ENCODE data around the gene TCF7L1.

TCF7L1 gene

DNA sequence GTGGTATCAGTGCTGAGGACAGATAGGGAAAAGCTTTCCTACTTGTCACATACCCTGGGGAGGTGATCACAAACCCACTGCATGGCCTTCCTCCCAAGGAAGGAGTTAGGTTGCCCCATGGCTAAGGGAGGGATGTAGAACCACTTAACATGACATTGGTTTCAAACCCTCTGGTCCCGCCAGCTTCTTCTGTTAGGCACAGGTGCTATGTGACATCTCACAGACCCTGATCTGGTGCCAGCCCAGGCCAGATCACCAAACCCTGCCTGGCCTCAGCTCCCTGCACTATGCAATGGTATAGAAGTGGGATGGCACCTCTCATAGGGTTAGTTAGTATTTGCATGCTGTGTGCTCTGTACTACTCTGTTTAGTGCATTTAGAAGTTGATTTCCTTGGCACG is 58.0 kb downstream of the TCF7L1 start:
- no peak for ATAC-seq
- TF ChIP-seq ZFP3 (CRISPR knock-in tag; IDR thresholded peaks at IDR 0.05), result no peak
- TF ChIP-seq GLIS3 (CRISPR knock-in tag; IDR thresholded peaks at IDR 0.05), result no peak
- TF ChIP-seq, protein P1, sequence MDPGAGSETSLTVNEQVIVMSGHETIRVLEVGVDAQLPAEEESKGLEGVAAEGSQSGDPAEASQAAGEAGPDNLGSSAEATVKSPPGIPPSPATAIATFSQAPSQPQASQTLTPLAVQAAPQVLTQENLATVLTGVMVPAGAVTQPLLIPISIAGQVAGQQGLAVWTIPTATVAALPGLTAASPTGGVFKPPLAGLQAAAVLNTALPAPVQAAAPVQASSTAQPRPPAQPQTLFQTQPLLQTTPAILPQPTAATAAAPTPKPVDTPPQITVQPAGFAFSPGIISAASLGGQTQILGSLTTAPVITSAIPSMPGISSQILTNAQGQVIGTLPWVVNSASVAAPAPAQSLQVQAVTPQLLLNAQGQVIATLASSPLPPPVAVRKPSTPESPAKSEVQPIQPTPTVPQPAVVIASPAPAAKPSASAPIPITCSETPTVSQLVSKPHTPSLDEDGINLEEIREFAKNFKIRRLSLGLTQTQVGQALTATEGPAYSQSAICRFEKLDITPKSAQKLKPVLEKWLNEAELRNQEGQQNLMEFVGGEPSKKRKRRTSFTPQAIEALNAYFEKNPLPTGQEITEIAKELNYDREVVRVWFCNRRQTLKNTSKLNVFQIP (CRISPR knock-in tag; IDR thresholded peaks at IDR 0.05; ENCODE audit: borderline replicate concordance, low read depth), result no peak
- TF ChIP-seq ESRRG (CRISPR knock-in tag; IDR thresholded peaks at IDR 0.05), result no peak
- TF ChIP-seq, protein P2, sequence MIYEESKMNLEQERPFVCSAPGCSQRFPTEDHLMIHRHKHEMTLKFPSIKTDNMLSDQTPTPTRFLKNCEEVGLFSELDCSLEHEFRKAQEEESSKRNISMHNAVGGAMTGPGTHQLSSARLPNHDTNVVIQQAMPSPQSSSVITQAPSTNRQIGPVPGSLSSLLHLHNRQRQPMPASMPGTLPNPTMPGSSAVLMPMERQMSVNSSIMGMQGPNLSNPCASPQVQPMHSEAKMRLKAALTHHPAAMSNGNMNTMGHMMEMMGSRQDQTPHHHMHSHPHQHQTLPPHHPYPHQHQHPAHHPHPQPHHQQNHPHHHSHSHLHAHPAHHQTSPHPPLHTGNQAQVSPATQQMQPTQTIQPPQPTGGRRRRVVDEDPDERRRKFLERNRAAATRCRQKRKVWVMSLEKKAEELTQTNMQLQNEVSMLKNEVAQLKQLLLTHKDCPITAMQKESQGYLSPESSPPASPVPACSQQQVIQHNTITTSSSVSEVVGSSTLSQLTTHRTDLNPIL (CRISPR knock-in tag; IDR thresholded peaks at IDR 0.05; ENCODE audit: low read depth), result no peak
- no peak for TF ChIP-seq ZFP30 (CRISPR knock-in tag; IDR thresholded peaks at IDR 0.05)
- TF ChIP-seq, protein P3, sequence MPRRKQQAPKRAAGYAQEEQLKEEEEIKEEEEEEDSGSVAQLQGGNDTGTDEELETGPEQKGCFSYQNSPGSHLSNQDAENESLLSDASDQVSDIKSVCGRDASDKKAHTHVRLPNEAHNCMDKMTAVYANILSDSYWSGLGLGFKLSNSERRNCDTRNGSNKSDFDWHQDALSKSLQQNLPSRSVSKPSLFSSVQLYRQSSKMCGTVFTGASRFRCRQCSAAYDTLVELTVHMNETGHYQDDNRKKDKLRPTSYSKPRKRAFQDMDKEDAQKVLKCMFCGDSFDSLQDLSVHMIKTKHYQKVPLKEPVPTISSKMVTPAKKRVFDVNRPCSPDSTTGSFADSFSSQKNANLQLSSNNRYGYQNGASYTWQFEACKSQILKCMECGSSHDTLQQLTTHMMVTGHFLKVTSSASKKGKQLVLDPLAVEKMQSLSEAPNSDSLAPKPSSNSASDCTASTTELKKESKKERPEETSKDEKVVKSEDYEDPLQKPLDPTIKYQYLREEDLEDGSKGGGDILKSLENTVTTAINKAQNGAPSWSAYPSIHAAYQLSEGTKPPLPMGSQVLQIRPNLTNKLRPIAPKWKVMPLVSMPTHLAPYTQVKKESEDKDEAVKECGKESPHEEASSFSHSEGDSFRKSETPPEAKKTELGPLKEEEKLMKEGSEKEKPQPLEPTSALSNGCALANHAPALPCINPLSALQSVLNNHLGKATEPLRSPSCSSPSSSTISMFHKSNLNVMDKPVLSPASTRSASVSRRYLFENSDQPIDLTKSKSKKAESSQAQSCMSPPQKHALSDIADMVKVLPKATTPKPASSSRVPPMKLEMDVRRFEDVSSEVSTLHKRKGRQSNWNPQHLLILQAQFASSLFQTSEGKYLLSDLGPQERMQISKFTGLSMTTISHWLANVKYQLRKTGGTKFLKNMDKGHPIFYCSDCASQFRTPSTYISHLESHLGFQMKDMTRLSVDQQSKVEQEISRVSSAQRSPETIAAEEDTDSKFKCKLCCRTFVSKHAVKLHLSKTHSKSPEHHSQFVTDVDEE (CRISPR knock-in tag; IDR thresholded peaks at IDR 0.05), result no peak
- TF ChIP-seq ZNF70 (CRISPR knock-in tag; IDR thresholded peaks at IDR 0.05), result no peak
- no peak for TF ChIP-seq CSDC2 (CRISPR knock-in tag; IDR thresholded peaks at IDR 0.05)

DNA sequence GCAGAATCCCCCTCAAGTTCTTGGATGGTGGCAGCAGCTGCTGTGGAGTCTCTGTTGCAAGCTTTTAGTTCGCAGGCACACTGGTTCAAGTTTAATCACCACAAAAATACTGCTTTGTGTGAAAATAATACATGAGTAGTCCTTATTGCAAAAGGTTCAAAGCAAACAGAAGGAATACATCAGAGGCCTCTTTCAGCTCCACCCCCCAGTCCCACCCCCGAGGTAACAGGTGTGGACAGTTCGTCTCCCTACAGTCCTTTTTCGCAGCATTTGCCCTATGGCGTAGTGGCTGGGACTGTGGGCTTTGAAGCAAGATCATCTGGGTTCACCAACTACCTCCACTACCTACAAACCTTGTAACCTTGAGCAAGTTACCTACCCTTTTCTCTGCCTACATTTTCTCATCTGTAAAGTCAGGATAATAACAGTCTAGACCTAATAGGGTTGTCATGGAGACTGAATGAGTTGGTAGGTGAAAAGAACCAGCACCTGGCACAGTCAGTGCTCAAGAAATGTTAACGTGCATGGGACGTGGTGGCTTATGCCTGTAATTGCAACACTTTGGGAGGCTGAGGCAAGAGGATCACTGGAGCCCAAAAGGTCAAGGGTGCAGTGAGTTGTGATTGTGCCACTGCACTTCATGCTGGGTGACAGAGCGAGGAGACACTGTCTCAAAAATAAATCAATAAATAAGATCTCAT is 61.7 kb downstream of the TCF7L1 start:
- ATAC-seq, result no peak
- TF ChIP-seq PPARA (CRISPR knock-in tag; IDR thresholded peaks at IDR 0.05; ENCODE audit: borderline replicate concordance), result no peak
- TF ChIP-seq TCF4 (CRISPR knock-in tag; IDR thresholded peaks at IDR 0.05; ENCODE audit: borderline replicate concordance), result no peak
- no peak for TF ChIP-seq SNAI2 (CRISPR knock-in tag; IDR thresholded peaks at IDR 0.05)
- no peak for TF ChIP-seq CSDC2 (CRISPR knock-in tag; IDR thresholded peaks at IDR 0.05)
- no peak for TF ChIP-seq ZNF70 (CRISPR knock-in tag; IDR thresholded peaks at IDR 0.05)
- TF ChIP-seq TOX (CRISPR knock-in tag; IDR thresholded peaks at IDR 0.05; ENCODE audit: borderline replicate concordance), result no peak
- TF ChIP-seq GLIS3 (CRISPR knock-in tag; IDR thresholded peaks at IDR 0.05), result no peak
- TF ChIP-seq ESRRG (CRISPR knock-in tag; IDR thresholded peaks at IDR 0.05), result no peak
- TF ChIP-seq, protein P2 (CRISPR knock-in tag; IDR thresholded peaks at IDR 0.05; ENCODE audit: low read depth), result no peak
- no peak for TF ChIP-seq BACH2 (CRISPR knock-in tag; IDR thresholded peaks at IDR 0.05; ENCODE audit: borderline replicate concordance)
- no peak for TF ChIP-seq ZFP3 (CRISPR knock-in tag; IDR thresholded peaks at IDR 0.05)
- TF ChIP-seq, protein P4, sequence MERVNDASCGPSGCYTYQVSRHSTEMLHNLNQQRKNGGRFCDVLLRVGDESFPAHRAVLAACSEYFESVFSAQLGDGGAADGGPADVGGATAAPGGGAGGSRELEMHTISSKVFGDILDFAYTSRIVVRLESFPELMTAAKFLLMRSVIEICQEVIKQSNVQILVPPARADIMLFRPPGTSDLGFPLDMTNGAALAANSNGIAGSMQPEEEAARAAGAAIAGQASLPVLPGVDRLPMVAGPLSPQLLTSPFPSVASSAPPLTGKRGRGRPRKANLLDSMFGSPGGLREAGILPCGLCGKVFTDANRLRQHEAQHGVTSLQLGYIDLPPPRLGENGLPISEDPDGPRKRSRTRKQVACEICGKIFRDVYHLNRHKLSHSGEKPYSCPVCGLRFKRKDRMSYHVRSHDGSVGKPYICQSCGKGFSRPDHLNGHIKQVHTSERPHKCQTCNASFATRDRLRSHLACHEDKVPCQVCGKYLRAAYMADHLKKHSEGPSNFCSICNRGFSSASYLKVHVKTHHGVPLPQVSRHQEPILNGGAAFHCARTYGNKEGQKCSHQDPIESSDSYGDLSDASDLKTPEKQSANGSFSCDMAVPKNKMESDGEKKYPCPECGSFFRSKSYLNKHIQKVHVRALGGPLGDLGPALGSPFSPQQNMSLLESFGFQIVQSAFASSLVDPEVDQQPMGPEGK (CRISPR knock-in tag; IDR thresholded peaks at IDR 0.05; ENCODE audit: borderline replicate concordance), result no peak
- TF ChIP-seq, protein P1 (CRISPR knock-in tag; IDR thresholded peaks at IDR 0.05; ENCODE audit: borderline replicate concordance, low read depth), result no peak
- no peak for TF ChIP-seq ZNF8 (CRISPR knock-in tag; IDR thresholded peaks at IDR 0.05)
- no peak for TF ChIP-seq ARNTL (CRISPR knock-in tag; IDR thresholded peaks at IDR 0.05; ENCODE audit: borderline replicate concordance, low read depth)
- TF ChIP-seq ISL1 (CRISPR knock-in tag; IDR thresholded peaks at IDR 0.05), result no peak
- no peak for TF ChIP-seq ZNF565 (CRISPR knock-in tag; conservative IDR thresholded peaks at IDR 0.05; ENCODE audit: low read depth)
- TF ChIP-seq, protein P5, sequence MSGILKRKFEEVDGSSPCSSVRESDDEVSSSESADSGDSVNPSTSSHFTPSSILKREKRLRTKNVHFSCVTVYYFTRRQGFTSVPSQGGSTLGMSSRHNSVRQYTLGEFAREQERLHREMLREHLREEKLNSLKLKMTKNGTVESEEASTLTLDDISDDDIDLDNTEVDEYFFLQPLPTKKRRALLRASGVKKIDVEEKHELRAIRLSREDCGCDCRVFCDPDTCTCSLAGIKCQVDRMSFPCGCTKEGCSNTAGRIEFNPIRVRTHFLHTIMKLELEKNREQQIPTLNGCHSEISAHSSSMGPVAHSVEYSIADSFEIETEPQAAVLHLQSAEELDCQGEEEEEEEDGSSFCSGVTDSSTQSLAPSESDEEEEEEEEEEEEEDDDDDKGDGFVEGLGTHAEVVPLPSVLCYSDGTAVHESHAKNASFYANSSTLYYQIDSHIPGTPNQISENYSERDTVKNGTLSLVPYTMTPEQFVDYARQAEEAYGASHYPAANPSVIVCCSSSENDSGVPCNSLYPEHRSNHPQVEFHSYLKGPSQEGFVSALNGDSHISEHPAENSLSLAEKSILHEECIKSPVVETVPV (CRISPR knock-in tag; IDR thresholded peaks at IDR 0.05), result no peak
- TF ChIP-seq ZC3H10 (CRISPR knock-in tag; IDR thresholded peaks at IDR 0.05), result no peak

All from SK-N-SH treated with all-trans-retinoic acid at 6 μM for 48 hours (cell line).